ENCODE results near the gene SAMHD1. TPM values are rescaled to one million over a fixed set of nuclear protein-coding genes. Genes with fewer than 3 reads are reported as not detected.
A peak's percentile ranks its signal among the peaks of the same experiment; 100 is the strongest.

SAMHD1 gene
- total RNA-seq, 5 donors from 2014 or later (not counting 1 experiment from before 2014, with no cell fraction given), result 218 to 437 (median 244) TPM

- CTCF ChIA-PET, result no interaction called here
- peak overlapping the region; percentile 23 to 58 for H3K27ac Mint-ChIP-seq
These were observed 7.7 kb upstream of the SAMHD1 start for GRCh38 chr20:36959242-36959641.

GRCh38 chr20:36957875-36958667 is 6.6 kb upstream of the SAMHD1 start:
- POLR2A ChIA-PET, result interaction anchor here in 1 of 2 donors (0.6 kb wide), 1 partner anchor 26 kb away, joined by 3 read pairs; no protein-coding TSS in a partner anchor
- no peaks in the 10 kb centered on the region for H3K9me3 ChIP-seq
- Mint-ChIP-seq H3K36me3 (peaks cover 6% of the 10 kb centered on the region), H3K9me3 (peaks cover 0 to 5% (median 4%) of the 10 kb centered on the region in 3 donors), H3K27me3 (no peaks in the 10 kb centered on the region), H3K27ac (peak overlapping the region; percentile 1 to 20), H3K4me3 (no peak overlapping the region), H3K4me1 (peaks cover 21 to 32% (median 30%) of the 10 kb centered on the region in 3 donors)
- CTCF ChIA-PET, result interaction anchor here in 1 of 2 donors (0.5 to 0.6 kb wide), 2 partner anchors 11 to 16 kb away, joined by 3 read pairs; no protein-coding TSS in a partner anchor
- H3K36me3 ChIP-seq (ENCODE audit: control insufficient read depth in 2 of 2, extremely low read depth in 1 of 2, insufficient read depth in 1 of 2, low read length in 1 of 2), result no peaks in the 10 kb centered on the region
- no peak overlapping the region for H3K27ac ChIP-seq (ENCODE audit: low read length)
- ATAC-seq (replicated peaks in 1 of 4), result no peak
- H3K4me1 ChIP-seq (ENCODE audit: control insufficient read depth in 1 of 2, extremely low read depth in 1 of 2, insufficient read depth in 2 of 2, low read length in 2 of 2), result peaks cover 12 to 35% of the 10 kb centered on the region in 2 experiments
- no peak overlapping the region for H3K4me3 ChIP-seq (ENCODE audit: control insufficient read depth in 1 of 2, extremely low read depth in 1 of 2, low read length in 1 of 2)
- no peaks in the 10 kb centered on the region for H3K27me3 ChIP-seq (replicated peaks in 1 of 2; ENCODE audit: control insufficient read depth in 2 of 2, extremely low read depth in 1 of 2, insufficient read depth in 2 of 2, low read length in 1 of 2)
- WGBS (ENCODE audit: insufficient coverage), result 87% methylated on average over 6 of the region's 10 CpGs
- DNase-seq, result no peak

More at GRCh38 chr20:36959242-36959641, 7.7 kb upstream of the SAMHD1 start:
- H3K27ac ChIP-seq (ENCODE audit: low read length), result no peak overlapping the region
- Mint-ChIP-seq H3K4me3 (no peak overlapping the region), H3K4me1 (peaks cover 19 to 30% (median 30%) of the 10 kb centered on the region in 3 donors), H3K27me3 (no peaks in the 10 kb centered on the region), H3K36me3 (peaks cover 6% of the 10 kb centered on the region), H3K9me3 (peaks cover 0 to 5% (median 4%) of the 10 kb centered on the region in 3 donors)
- H3K4me3 ChIP-seq (ENCODE audit: control insufficient read depth in 1 of 2, extremely low read depth in 1 of 2, low read length in 1 of 2), result no peak overlapping the region
- no peaks in the 10 kb centered on the region for H3K9me3 ChIP-seq
- DNase-seq, result no peak
- no peaks in the 10 kb centered on the region for H3K36me3 ChIP-seq (ENCODE audit: control insufficient read depth in 2 of 2, extremely low read depth in 1 of 2, insufficient read depth in 1 of 2, low read length in 1 of 2)
- 82% methylated on average over 3 of the region's 4 CpGs for WGBS (ENCODE audit: insufficient coverage)
- POLR2A ChIA-PET, result interaction anchor here (0.6 kb wide), 2 partner anchors 10 to 46 kb away, joined by 3 to 4 read pairs; no protein-coding TSS in a partner anchor
- H3K4me1 ChIP-seq (ENCODE audit: control insufficient read depth in 1 of 2, extremely low read depth in 1 of 2, insufficient read depth in 2 of 2, low read length in 2 of 2), result peaks cover 12 to 29% of the 10 kb centered on the region in 2 experiments
- no peak for ATAC-seq (replicated peaks in 1 of 4)
- no peaks in the 10 kb centered on the region for H3K27me3 ChIP-seq (replicated peaks in 1 of 2; ENCODE audit: control insufficient read depth in 2 of 2, extremely low read depth in 1 of 2, insufficient read depth in 2 of 2, low read length in 1 of 2)

- peaks cover 12 to 39% of the 10 kb centered on the region in 2 experiments for H3K4me1 ChIP-seq (ENCODE audit: control insufficient read depth in 1 of 2, extremely low read depth in 1 of 2, insufficient read depth in 2 of 2, low read length in 2 of 2)
- no peak for DNase-seq
- Mint-ChIP-seq H3K27me3 (no peaks in the 10 kb centered on the region), H3K4me3 (no peak overlapping the region), H3K4me1 (peaks cover 27 to 33% (median 31%) of the 10 kb centered on the region in 3 donors), H3K27ac (no peak overlapping the region), H3K36me3 (no peaks in the 10 kb centered on the region), H3K9me3 (no peaks in the 10 kb centered on the region)
- ChIA-PET CTCF (interaction anchor here in 1 of 2 donors (0.6 kb wide), 1 partner anchor 1888 kb away, joined by 4 read pairs; no protein-coding TSS in a partner anchor), POLR2A (no interaction called here)
- no CpG with 5 or more reads among the region's 2 CpGs for WGBS (ENCODE audit: insufficient coverage)
- no peak overlapping the region for H3K4me3 ChIP-seq (ENCODE audit: control insufficient read depth in 1 of 2, extremely low read depth in 1 of 2, low read length in 1 of 2)
- no peaks in the 10 kb centered on the region for H3K27me3 ChIP-seq (replicated peaks in 1 of 2; ENCODE audit: control insufficient read depth in 2 of 2, extremely low read depth in 1 of 2, insufficient read depth in 2 of 2, low read length in 1 of 2)
- no peaks in the 10 kb centered on the region for H3K9me3 ChIP-seq
- no peak for ATAC-seq (replicated peaks in 1 of 4)
- no peaks in the 10 kb centered on the region for H3K36me3 ChIP-seq (ENCODE audit: control insufficient read depth in 2 of 2, extremely low read depth in 1 of 2, insufficient read depth in 1 of 2, low read length in 1 of 2)
- no peak overlapping the region for H3K27ac ChIP-seq (ENCODE audit: low read length)
These were observed 5.2 kb upstream of the SAMHD1 start for GRCh38 chr20:36956674-36957073.

GRCh38 chr20:36956016-36956415 is 4.5 kb upstream of the SAMHD1 start:
- CTCF ChIA-PET, result interaction anchor here in 1 of 2 donors (0.6 kb wide), 1 partner anchor 1889 kb away, joined by 4 read pairs; no protein-coding TSS in a partner anchor
- POLR2A ChIA-PET, result no interaction called here
- H3K4me1 Mint-ChIP-seq, result peaks cover 28 to 35% (median 32%) of the 10 kb centered on the region in 3 donors
- Histone ChIP-seq H3K36me3 (ENCODE audit: control insufficient read depth in 2 of 2, extremely low read depth in 1 of 2, insufficient read depth in 1 of 2, low read length in 1 of 2) (no peaks in the 10 kb centered on the region), H3K9me3 (no peaks in the 10 kb centered on the region), H3K4me1 (ENCODE audit: control insufficient read depth in 1 of 2, extremely low read depth in 1 of 2, insufficient read depth in 2 of 2, low read length in 2 of 2) (peaks cover 12 to 41% of the 10 kb centered on the region in 2 experiments), H3K4me3 (ENCODE audit: control insufficient read depth in 1 of 2, extremely low read depth in 1 of 2, low read length in 1 of 2) (no peak overlapping the region), H3K27me3 (replicated peaks in 1 of 2; ENCODE audit: control insufficient read depth in 2 of 2, extremely low read depth in 1 of 2, insufficient read depth in 2 of 2, low read length in 1 of 2) (no peaks in the 10 kb centered on the region), H3K27ac (ENCODE audit: low read length) (no peak overlapping the region)
- H3K27me3 Mint-ChIP-seq, result no peaks in the 10 kb centered on the region
- H3K9me3 Mint-ChIP-seq, result no peaks in the 10 kb centered on the region
- ATAC-seq (replicated peaks in 1 of 4) (no peak), DNase-seq (no peak)
- no peak overlapping the region for H3K4me3 Mint-ChIP-seq
- H3K36me3 Mint-ChIP-seq, result no peaks in the 10 kb centered on the region
- WGBS (ENCODE audit: insufficient coverage), result no CpG with 5 or more reads among the region's 3 CpGs
- H3K27ac Mint-ChIP-seq, result no peak overlapping the region

GRCh38 chr20:36951979-36952738 is 651 bp upstream of the SAMHD1 start:
- peak overlapping the region; percentile 90 to 97 (median 93) for H3K4me3 Mint-ChIP-seq
- Histone ChIP-seq H3K9me3 (no peaks in the 10 kb centered on the region), H3K27ac (ENCODE audit: low read length) (peak overlapping the region; percentile 95), H3K27me3 (replicated peaks in 1 of 2; ENCODE audit: control insufficient read depth in 2 of 2, extremely low read depth in 1 of 2, insufficient read depth in 2 of 2, low read length in 1 of 2) (no peaks in the 10 kb centered on the region), H3K4me3 (ENCODE audit: control insufficient read depth in 1 of 2, extremely low read depth in 1 of 2, low read length in 1 of 2) (peak overlapping the region; percentile 98), H3K4me1 (ENCODE audit: control insufficient read depth in 1 of 2, extremely low read depth in 1 of 2, insufficient read depth in 2 of 2, low read length in 2 of 2) (peaks cover 24 to 67% of the 10 kb centered on the region in 2 experiments), H3K36me3 (ENCODE audit: control insufficient read depth in 2 of 2, extremely low read depth in 1 of 2, insufficient read depth in 1 of 2, low read length in 1 of 2) (peaks cover 0 to 2% of the 10 kb centered on the region in 2 donors)
- ChIA-PET CTCF (no interaction called here), POLR2A (interaction anchor here in 1 of 2 donors (0.5 kb wide), 1 partner anchor 9 kb away, joined by 3 read pairs; no protein-coding TSS in a partner anchor)
- H3K27me3 Mint-ChIP-seq, result no peaks in the 10 kb centered on the region
- no peak for ATAC-seq (replicated peaks in 1 of 4)
- peak overlapping the region; percentile 98 for H3K27ac Mint-ChIP-seq
- DNase-seq, result no peak
- H3K4me1 Mint-ChIP-seq, result peaks cover 33 to 45% (median 37%) of the 10 kb centered on the region in 3 donors
- WGBS (ENCODE audit: insufficient coverage), result 100% methylated on average over 1 of the region's 11 CpGs
- H3K36me3 Mint-ChIP-seq, result peaks cover 13% of the 10 kb centered on the region
- no peaks in the 10 kb centered on the region for H3K9me3 Mint-ChIP-seq
